HG02870 (cell line): ENCODE results near the gene OR52N1.

ENCODE experiments used
- ATAC-seq: cut with Tn5 transposase; IDR thresholded peaks from one replicate; pipeline ENCODE4 v1.9.1; 2021; ENCODE audit warnings: mild to moderate bottlenecking, moderate library complexity; ENCODE audit not compliant: unreplicated experiment

OR52N1 gene

DNA sequence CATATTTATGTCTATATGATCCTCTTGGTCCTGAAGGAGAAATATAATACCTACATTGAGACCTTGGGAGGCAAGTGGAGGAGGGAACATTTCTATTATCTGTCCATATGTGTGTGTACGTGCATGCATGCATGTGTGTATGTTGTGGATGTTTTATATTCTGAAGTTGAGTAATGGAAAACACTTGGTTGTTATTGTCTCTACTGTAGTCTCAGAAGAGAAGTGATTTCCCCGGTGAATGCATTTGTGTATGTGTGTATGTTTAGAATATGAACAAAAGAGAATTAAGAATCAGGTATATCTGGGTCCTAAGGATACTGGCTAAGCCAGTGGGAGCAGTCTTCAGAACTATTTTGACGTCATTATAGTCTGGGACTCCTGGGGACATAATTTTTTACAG is at the start of gene OR52N1:
Gene OR52N1 (minus strand): TSS at position 101 of the 400 bp plus-strand sequence. CDS start 2,449 bp downstream, outside the sequence.
- ATAC-seq: no peak

DNA sequence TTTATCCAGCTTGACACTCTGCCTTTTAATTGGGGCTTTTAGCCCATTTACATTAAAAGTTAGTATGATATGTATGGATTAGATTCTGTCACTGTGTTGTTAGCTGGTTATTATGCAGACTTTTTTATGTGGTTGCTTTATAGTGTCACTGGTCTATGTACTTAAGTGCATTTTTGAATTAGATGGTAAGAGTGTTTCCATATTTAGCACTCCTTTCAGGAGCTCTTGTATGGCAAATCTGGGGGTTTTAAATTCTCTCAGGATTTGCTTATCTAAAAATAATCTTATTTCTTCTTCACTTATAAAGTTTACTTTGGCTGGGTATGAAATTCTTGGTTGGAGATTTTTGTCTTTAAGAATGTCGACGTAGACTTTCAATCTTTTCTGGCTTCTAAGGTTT is 46.6 kb upstream of the OR52N1 start:
- no peak for ATAC-seq

DNA sequence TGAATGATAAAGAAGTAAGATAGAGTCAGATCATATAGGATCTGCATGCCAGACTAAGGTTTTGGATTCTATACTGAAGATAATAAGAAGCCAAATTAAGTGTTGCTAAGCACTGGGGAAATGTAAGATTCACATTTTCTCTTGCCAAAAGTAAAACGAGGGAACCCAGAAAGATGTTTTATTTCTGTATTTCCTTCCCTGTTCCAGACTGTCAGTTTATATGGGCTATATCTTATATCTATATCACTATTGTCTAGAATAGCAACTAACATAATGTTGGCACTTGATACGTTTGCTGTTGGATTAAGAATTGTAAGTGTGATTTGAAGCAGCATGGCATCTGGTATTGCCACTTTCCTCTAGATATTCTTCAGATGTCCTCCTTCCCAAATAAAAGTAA is 42.4 kb upstream of the OR52N1 start:
- ATAC-seq: no peak

DNA sequence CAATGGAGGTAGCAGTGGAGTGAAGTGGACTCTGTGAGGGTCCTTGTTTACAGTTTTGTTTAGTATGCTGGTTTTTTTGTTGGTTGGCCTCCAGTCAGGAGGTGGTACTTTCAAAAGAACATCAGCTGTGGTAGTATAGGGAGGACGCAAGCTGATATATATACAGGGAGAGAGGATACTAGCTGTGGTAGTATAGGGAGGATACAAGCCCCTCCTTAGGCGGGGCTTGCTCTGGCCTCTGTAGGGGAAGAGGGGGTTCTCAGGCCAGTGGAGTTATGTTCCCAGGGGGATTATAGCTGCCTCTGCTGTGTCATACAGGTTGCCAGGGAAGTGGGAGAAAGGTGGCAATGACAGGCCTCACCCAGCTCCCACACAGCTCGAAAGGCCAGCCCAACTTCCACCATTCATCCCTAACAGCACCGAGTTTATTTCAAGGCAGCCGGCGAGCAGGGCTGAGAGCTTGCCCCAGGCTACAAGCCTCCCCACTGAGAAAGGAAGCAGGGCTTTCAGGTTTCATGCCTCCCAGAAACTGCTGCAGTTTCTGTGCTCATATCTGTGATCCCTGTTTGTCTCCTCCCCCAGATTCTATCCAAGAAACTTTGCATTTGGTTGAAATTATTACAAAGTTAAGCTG is 40.2 kb upstream of the OR52N1 start:
- ATAC-seq: no peak

DNA sequence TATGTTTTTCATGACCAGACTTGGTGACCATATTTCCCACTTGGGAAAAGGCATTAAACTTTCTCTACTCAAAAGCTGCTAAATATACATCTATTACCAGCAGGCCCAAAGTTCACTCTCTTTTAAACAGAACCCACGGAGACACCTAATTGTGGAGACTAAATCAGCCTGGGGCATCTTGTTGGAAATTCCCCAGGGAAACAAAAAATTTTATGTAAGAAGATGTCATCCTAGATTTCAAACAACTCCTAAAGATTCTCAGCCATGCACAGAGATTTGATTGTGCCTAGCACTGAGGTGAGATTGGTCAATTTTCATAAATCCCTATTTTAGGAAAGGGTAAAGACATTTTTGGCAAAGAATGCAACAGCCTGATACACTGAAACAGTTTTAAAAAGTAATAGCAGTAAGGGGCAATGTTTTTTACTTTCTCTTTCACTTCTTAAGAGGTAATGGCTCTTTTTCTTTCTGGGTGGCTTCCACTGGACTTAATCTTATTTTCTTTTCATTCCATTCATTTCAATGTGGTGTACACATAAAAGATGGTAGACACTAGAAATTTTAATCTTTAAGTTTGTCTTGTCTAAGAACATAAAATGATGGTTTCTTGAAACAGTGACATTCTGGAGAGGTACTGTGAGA is 27.3 kb upstream of the OR52N1 start:
- peak; percentile 62 for ATAC-seq

DNA sequence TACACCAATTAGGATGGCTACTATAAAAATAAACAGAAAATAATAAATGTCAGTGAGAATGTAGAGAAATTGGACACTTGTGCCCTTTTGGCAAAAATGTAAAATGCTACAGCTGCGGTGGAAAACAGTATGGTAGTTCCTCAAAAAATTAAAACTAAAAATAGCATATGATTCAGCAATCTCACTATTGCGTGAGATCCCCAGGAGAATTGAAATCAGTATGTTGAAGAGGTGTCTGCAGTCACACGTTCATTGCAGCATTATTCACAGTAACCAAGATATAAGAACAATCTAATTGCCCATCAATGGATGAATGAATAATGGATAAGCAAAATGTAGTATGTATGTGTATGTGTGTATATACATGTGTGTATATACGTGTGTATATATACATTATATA is 24.5 kb upstream of the OR52N1 start:
- ATAC-seq: no peak

DNA sequence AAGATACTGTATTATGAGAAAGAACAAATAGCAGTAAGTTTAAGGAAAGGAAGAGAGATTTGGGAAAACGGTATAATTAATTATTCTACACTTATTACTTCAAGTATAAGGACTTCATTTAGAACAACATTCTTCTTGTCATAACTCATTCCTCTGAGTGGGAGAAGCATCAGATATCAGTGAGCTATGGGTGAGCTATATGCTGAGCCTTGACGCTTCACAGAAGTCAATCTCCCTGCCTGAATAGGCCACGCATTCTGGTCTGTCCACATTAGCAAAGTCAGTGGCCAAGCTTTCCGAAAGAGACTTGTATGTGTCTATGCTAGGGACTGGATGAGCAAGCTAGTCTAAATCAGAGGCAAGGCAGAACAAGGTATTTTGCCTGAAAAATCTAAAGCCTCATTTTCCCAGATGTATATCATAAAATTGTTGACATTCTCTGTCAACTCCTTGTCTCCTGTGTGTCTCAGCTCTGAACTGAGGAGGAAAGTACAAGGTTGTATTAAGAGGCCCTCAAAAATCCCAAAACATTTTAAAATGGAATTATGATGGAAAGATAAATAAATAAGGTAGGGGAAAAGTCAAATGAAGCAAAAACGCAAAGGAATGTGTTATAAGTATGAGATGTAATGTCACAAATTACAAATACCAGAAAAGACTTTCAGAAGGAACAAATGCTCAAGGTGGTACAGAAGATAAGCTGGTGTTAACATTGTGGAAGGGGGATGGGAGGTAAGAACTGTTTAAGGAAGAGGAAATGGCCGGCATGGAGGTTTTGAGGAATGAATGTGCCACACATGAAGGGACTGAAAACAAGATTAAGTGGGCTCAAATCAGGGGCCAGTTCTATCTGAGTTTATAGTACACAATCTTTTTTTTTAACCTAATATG is 19.1 kb upstream of the OR52N1 start:
- ATAC-seq: no peak

DNA sequence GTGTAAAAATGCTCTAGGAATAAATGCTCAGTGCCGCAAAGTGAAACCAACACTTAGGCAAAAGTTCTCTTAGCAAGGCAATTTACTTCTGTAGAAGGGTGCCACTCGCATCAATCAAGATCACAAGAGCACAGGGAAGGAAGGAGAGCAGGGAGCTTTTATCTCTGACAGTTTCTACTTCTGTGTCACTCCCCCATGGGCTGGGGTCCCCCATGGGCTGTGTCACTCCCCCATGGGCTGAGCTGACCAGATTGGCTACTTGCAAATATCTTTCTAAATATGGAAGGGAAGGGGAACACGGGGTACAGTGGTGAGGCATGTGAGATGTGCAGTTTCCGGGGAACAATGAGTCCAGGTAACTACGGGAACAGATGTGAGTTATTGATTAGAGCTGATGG is 18.1 kb upstream of the OR52N1 start:
- ATAC-seq: peak; percentile 17

DNA sequence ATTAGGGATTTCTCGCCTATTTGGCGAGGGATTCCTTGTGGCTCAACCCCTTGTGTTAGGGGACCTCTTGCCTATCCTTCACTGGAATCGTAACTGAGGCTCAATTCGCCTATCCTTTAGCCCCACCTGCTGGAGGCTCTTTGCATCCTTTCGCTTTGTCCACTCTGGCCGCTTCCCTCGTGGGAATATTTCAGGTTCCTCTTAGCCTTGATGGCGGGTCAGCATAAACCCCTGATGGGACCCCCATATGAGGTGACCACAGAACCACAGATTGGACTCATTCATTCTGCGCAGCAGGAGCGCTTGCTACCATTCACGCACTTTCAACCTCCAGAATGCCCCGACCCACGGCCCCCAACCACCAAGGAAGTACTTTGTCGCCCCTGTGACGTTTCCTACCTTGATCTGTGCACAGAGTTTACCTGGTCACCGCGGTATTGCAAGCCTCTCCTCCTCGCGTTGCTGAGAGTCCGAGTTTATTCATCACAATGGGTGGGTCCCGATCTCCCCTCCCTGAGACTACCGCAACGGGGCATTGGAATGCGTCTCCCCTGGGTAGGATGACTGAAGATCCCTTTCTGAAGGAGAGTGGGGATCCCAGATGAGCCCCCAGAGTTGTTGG is 17.5 kb upstream of the OR52N1 start, which contains the start of gene OR52N2:
Gene OR52N2 (plus strand): TSS at position 425 of the 622 bp plus-strand sequence. CDS start 11,412 bp downstream, outside the sequence.
- ATAC-seq: peak; percentile 98

DNA sequence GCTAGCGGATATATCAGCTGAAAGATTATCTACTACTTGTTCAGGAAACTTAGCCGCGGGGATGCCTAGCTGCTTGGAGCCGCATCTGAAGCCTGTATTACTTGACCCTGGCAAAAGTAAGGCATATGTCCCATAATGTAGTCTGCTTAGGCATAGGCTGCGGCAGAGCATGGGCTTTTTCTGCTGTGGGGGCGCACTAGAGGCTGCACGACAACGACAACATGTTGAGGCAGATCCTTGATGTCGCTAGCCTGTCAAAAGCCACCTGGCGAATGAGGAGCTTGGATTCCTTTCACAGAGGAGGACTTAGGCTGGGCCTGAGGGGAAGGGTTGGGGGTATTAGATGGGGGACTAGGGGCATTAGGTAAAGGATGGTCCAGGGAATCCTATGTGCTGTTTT is 16.5 kb upstream of the OR52N1 start:
- ATAC-seq: no peak

DNA sequence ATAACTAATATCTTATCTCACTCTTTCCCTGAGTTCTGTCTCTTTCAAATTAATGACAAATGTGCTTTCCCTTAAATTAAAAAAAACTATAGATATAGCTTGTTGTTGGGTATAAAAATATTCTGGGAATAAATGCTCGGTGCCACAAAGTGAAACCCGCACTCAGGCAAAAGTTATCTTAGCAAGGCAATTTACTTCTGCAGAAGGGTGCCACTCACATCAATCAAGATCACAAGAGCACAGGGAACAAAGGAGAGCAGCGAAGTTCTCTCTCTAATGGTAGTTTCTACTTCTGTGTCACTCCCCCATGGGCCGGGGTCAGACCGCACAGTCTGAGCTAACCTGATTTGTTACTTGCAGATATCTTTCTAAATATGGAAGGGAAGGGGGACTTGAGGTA is 12.9 kb upstream of the OR52N1 start:
- ATAC-seq: no peak

DNA sequence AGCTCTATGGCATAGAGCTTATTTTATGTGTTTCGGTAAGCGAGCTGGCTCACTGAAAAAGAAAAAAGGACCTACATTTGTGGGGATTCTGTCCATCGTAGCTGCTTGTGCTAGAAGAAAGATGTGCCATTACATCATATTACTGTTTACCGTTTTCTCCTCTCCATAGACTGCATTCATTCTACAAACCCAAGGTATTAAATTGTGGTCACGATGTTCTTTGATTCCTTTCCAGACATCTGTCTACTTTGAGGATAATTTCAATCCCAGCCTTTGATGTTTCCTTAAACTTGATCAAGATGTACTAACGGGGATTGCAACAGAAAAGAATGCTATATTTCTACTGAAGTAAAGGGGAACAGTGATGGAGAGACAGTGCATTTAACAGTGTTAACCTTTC is 5.5 kb upstream of the OR52N1 start:
- no peak for ATAC-seq

DNA sequence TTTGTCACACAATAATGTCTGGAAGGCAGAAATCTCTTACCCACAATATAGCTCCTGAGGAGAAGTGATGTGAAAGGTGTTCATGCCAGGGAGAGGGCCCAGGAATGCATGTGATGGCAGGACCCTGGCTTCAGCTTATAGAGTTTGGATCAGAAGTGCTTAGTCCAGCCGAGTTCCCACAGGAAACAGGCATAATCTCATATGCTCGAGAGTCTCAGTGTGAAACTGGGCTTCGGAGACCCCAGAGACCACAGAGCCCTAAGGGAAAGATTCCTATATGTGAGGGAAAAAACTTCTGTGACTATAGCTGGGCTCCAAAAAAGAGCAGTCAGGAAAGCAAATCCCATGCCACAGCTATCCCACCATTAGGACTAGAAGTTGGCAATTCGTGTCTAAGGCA is 7.8 kb downstream of the OR52N1 start, which contains the start of gene OR52N5:
Gene OR52N5 (minus strand): TSS at position 101 of the 400 bp plus-strand sequence. CDS start 4,721 bp downstream, outside the sequence.
- ATAC-seq: no peak

DNA sequence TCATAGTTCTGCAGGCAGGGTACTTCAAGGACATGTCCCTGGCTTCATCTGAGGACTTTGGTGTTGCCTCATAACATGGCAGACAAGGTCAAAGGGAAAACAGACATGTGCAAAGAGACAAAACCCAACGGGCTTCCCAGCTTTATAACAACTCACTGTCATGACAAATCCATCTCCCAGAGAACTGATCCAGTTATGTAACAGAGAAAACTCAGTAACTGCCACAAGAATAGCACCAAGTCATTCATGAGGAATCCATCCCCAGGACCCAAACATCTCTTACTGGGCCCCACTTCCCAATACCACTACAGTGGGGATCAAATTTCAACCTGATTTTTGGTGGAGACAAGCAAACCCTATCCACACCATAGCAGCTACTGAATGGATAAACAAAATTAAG is 24.0 kb downstream of the OR52N1 start:
- ATAC-seq: no peak

DNA sequence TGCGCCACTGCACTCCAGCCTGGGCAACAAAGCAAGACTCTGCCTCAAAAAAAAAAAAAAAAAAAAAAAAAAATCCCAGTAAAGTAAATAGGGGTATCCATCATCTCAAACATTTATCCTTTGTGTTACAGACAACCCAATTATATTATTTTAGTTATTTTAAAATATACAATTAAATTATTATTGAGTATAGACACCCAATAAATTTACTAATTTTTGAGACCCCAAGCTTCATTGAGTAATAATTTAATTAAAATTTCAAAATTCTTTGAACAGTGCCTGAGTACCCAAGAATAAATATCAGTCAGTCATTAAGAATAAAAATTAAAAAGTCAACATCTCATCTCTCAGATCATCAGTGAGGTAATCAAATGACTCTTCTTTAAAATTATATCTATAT is 37.1 kb downstream of the OR52N1 start, which contains the start of gene OR52N4:
Gene OR52N4 (plus strand): TSS at position 301 of the 400 bp plus-strand sequence. CDS start 498 bp downstream, outside the sequence.
- ATAC-seq: no peak

DNA sequence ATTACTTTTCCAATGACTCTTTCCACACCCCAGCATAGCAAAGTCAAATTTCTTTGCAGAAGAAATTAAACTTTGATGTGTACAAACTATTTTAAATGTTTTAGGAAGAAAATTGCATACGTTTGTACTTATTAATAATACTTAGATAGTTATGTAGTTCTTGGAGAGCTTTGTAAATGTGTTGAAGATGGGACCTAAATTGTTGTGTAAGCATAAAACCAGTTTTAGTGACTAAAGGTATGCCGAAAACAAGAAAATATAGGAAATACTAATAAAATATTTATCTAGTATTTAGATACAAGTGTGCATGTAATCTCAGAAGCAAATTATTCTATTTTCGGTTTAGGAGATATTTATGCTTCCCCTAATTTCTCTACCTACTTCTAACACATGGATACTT is 41.2 kb downstream of the OR52N1 start:
- ATAC-seq: no peak

DNA sequence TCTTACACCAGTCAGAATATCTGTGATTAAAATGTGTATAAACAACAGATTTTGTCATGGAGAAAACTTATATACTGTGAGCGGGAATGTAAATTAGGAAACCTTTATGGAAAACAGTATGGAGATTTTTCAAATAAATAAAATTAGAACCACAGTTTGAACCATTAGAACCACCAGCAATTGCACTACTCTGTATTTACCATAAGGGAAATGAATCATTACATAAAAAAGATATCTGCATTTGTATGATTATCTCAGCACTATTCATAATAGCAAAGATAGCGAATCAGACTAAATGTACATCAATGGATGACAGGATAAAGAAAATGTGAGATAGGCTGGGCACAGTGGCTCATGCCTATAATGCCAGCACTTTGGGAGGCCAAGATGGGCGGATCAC is 44.5 kb downstream of the OR52N1 start:
- no peak for ATAC-seq

DNA sequence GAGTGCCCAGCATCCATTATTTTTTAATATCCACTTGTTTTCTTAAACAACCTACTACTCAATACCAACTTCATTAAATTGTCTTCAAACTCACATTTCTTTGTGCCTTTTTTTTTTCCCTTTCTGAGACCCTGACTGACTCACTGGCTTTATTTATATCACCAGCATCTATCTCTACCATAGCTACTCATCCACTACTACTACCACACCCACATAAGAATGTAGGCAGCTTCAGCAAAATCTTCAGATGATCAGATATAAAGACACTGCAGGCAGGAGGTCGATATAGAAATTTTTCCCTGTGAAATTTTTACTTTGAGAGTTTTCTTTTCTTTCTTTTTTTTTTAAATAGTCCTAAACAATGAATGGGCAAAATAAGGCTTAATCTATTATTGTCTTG is 52.6 kb downstream of the OR52N1 start:
- no peak for ATAC-seq

DNA sequence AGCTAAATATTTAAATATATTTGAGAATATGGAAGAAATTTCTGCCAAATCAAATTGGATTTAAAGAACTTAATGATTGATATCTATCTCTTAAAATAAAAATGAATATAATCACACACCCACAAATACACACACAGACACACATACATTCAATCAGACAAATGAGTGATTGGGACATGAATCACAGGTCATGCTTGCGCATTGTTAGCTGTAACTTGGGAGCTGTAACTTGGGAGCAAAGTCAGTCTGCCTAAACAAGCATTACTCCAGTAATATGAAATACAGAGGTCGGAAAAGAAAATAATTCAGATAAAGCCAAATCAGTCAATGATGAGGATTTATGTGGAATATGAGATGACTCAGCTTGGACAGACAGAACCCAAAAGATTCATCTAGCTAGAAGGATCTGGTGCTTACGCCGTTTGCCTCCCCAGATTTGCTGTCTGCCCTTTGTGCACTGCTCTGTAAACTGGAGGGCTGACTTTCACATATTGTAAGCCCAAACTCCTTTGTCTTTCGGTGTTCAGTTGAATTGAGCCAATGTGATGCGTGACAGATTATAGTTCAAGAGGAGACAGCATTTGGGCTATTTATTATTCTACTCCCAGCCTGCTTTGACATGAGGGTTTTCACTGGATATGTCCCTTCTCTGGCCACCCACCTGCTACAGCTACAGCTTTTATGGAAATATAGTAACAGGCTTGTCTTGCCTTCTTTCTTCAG is 53.2 kb downstream of the OR52N1 start:
- no peak for ATAC-seq

DNA sequence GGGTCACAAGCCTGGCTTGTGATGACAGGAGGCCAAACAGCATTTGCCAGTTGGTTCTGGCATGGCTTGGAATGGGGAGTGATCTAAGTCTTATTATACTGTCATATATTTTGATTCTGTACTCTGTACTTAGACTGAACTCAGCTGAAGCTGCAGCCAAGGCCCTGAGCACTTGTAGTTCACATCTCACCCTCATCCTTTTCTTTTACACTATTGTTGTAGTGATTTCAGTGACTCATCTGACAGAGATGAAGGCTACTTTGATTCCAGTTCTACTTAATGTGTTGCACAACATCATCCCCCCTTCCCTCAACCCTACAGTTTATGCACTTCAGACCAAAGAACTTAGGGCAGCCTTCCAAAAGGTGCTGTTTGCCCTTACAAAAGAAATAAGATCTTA is 54.0 kb downstream of the OR52N1 start:
- no peak for ATAC-seq
